Uterus (tissue), 2 donors: ENCODE measurements around the gene CLSTN2.

ENCODE experiments used
- POLR2A ChIP-seq, 2 donors: fragments of 450-650 bp; IDR thresholded peaks; one replicate each; pipeline ENCODE4 v1.6.1; 2016; ENCODE audit warnings: antibody characterized with exemption in 2 of 2, mild to moderate bottlenecking in 1 of 2, moderate library complexity in 1 of 2
- TF ChIP-seq, protein P1 (sequence below), 4 experiments: fragments of 200-600 bp in 2 of 4; fragments of 450-650 bp in 2 of 4; sonication (generic) in 2 of 4; IDR thresholded peaks; one replicate each; pipeline ENCODE4 v1.5.1; 2016 to 2019; ENCODE audit warnings: antibody characterized with exemption in 4 of 4, mild to moderate bottlenecking in 2 of 4, moderate library complexity in 1 of 4

DNA sequence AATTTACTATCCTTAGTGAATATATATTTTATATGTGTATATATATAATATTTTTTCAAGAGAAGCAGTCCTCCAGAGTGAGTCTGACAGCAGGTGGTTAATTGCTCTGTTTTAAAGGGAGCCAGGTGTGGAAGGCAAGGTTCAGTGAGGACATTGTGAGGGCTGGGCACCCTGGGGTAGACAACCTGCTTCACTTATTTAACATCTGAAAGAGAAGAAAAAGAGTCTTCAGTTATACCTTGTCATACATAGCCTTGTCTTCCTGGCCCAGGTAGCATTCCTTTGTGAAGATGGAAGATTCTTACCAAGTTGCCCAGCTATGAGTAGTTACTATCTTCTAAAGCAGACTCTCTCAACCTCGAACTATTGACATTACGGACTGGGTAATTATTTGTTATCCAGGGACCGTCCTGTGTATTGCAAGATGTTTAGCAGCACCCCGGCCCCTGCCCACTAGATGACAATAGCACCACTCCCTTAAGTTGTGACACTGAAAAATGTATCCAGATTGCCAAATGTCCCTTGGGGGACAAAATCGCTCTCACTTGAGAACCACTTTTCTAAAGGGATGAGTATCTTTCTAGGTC lies 406.9 kb downstream of the CLSTN2 start:
- TF ChIP-seq, protein P1, sequence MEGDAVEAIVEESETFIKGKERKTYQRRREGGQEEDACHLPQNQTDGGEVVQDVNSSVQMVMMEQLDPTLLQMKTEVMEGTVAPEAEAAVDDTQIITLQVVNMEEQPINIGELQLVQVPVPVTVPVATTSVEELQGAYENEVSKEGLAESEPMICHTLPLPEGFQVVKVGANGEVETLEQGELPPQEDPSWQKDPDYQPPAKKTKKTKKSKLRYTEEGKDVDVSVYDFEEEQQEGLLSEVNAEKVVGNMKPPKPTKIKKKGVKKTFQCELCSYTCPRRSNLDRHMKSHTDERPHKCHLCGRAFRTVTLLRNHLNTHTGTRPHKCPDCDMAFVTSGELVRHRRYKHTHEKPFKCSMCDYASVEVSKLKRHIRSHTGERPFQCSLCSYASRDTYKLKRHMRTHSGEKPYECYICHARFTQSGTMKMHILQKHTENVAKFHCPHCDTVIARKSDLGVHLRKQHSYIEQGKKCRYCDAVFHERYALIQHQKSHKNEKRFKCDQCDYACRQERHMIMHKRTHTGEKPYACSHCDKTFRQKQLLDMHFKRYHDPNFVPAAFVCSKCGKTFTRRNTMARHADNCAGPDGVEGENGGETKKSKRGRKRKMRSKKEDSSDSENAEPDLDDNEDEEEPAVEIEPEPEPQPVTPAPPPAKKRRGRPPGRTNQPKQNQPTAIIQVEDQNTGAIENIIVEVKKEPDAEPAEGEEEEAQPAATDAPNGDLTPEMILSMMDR (IDR thresholded peaks at IDR 0.05) = no peak
- TF ChIP-seq POLR2A (IDR thresholded peaks at IDR 0.05) = no peak
